Mesendoderm (in vitro differentiated cells): ENCODE results near the gene CD68. TPM values are rescaled to one million over a fixed set of nuclear protein-coding genes. Genes with fewer than 3 reads are reported as not detected.

ENCODE experiments used
- DNase-seq: peaks from one replicate; pipeline ENCODE4 v3.0.0; 2013
- H2AK5ac ChIP-seq: 2 replicates; pipeline ENCODE4 v1.6.1; 2013; ENCODE audit warnings: low read length, inconsistent platforms
- H2BK120ac ChIP-seq: 2 replicates; pipeline ENCODE4 v1.6.1; 2013; ENCODE audit warnings: low read depth, mild to moderate bottlenecking, low read length, moderate library complexity, mixed read lengths
- H2BK15ac ChIP-seq: replicated peaks from 2 replicates; pipeline ENCODE4 v1.6.1; 2013; ENCODE audit warnings: low read depth, mild to moderate bottlenecking, moderate library complexity
- H2BK5ac ChIP-seq: 2 replicates; pipeline ENCODE4 v1.6.1; 2013; ENCODE audit warnings: low read length, inconsistent platforms
- H3K18ac ChIP-seq: 2 replicates; pipeline ENCODE4 v1.6.1; 2013; ENCODE audit warnings: mild to moderate bottlenecking, low read length, mixed read lengths
- H3K23ac ChIP-seq: one replicate; pipeline ENCODE4 v1.6.1; 2013; ENCODE audit warnings: low read length
- H3K27ac ChIP-seq: 2 replicates; pipeline ENCODE4 v1.5.1; 2013; ENCODE audit warnings: low read depth, mild to moderate bottlenecking, inconsistent platforms, low read length, moderate library complexity
- H3K27me3 ChIP-seq: 2 replicates; pipeline ENCODE4 v1.6.1; 2013; ENCODE audit warnings: low read length, control low read depth, mild to moderate bottlenecking, inconsistent platforms; ENCODE audit not compliant: insufficient read depth, poor library complexity
- H3K36me3 ChIP-seq: 2 replicates; pipeline ENCODE4 v1.6.1; 2013; ENCODE audit warnings: low read length, inconsistent platforms; ENCODE audit not compliant: control insufficient read depth, insufficient read depth
- H3K4ac ChIP-seq: one replicate; pipeline ENCODE4 v1.6.1; 2013; ENCODE audit warnings: low read depth, mild to moderate bottlenecking, low read length, moderate library complexity
- H3K4me1 ChIP-seq: 2 replicates; pipeline ENCODE4 v1.6.1; 2013; ENCODE audit warnings: low read depth, low read length, inconsistent platforms; ENCODE audit not compliant: control insufficient read depth
- H3K4me2 ChIP-seq: 2 replicates; pipeline ENCODE4 v1.6.1; 2013; ENCODE audit warnings: low read length
- H3K4me3 ChIP-seq: 2 replicates; pipeline ENCODE4 v1.5.1; 2013; ENCODE audit warnings: mild to moderate bottlenecking, low read length
- H3K56ac ChIP-seq: one replicate; pipeline ENCODE4 v1.6.1; 2013; ENCODE audit warnings: low read length
- H3K79me1 ChIP-seq: 2 replicates; pipeline ENCODE4 v1.6.1; 2013; ENCODE audit warnings: low read length, inconsistent platforms
- H3K79me2 ChIP-seq: 2 replicates; pipeline ENCODE4 v1.6.1; 2013; ENCODE audit warnings: mild to moderate bottlenecking, low read length; ENCODE audit not compliant: control insufficient read depth, insufficient read depth
- H3K9ac ChIP-seq: 2 replicates; pipeline ENCODE4 v1.6.1; 2013; ENCODE audit warnings: low read length, inconsistent platforms
- H4K5ac ChIP-seq: one replicate; pipeline ENCODE4 v1.6.1; 2013; ENCODE audit warnings: low read length
- H4K8ac ChIP-seq: one replicate; pipeline ENCODE4 v1.6.1; 2013; ENCODE audit warnings: low read depth, mild to moderate bottlenecking, control low read depth, low read length, moderate library complexity
- WGBS: extraction: QIAGEN DNeasy Blood & Tissue Kit; methylation state at CpG from one replicate; pipeline ENCODE4 v1.1.7; 2013; ENCODE audit warnings: low lambda C conversion rate, missing lambda C conversion rate; ENCODE audit not compliant: insufficient coverage; ENCODE audit errors: extremely low coverage; 5-methylcytosine and 5-hydroxymethylcytosine counted together
- small RNA-seq: library from polyadenylated mRNA; stranded (forward); fragments of <200 nt; extraction: miRNeasy Mini kit (QIAGEN cat#:217004); gene quantifications from one replicate; pipeline ENCODE3, GENCODE V24; 2013; ENCODE audit not compliant: insufficient read depth

Gene CD68

GRCh38 chr17:7629939-7630571, 50.6 kb downstream of the CD68 start, which contains the start of gene SHBG:
Gene SHBG, plus strand, starts transcription at chr17:7630135. Its CDS starts 38 bp downstream, at chr17:7630173.
- no peak within 1 kb of the TSS for H2BK15ac ChIP-seq
- H2BK120ac ChIP-seq, result no peak within 1 kb of the TSS
- H3K18ac ChIP-seq, result no peak within 1 kb of the TSS
- no peak within 1 kb of the TSS for H3K27ac ChIP-seq
- no peak within 1 kb of the TSS for H3K4me3 ChIP-seq
- no peak within 1 kb of the TSS for H2BK5ac ChIP-seq
- H3K4me1 ChIP-seq, result peaks cover 4% of the 10 kb centered on the region
- H3K9ac ChIP-seq, result no peak within 1 kb of the TSS
- no peak within 1 kb of the TSS for H3K56ac ChIP-seq
- H2AK5ac ChIP-seq, result no peak within 1 kb of the TSS
- H3K79me2 ChIP-seq, result no peaks in the 10 kb centered on the region
- H3K36me3 ChIP-seq, result no peaks in the 10 kb centered on the region
- no peak within 1 kb of the TSS for H3K4ac ChIP-seq
- H3K79me1 ChIP-seq, result peaks cover 3% of the 10 kb centered on the region
- H3K27me3 ChIP-seq, result no peaks in the 10 kb centered on the region
- WGBS, result no CpG with 5 or more reads among the region's 13 CpGs
- H4K5ac ChIP-seq, result no peak within 1 kb of the TSS
- no peak within 1 kb of the TSS for H4K8ac ChIP-seq
- H3K23ac ChIP-seq, result no peak within 1 kb of the TSS
- H3K4me2 ChIP-seq, result no peak within 1 kb of the TSS
- no peak for DNase-seq

Small RNA genes lying within 50 kb of the gene (small RNA-seq; reads per million reads assigned to genes)
- gene CD68, result not detected
- gene RF00019, result not detected
- not detected for gene SNORA48
- gene SNORD10, result not detected
